Natural killer cell (primary cell): ENCODE data around the gene SCGN. TPM values are rescaled to one million over a fixed set of nuclear protein-coding genes. Genes with fewer than 3 reads are reported as not detected.

Source experiments
- ATAC-seq, 3 donors: fragments of 150-1000 bp in 2 of 3; fragments of 200-7000 bp in 1 of 3; cut with Tn5 transposase; 1 replicate in 1 of 3; 2 replicates in 2 of 3; pipeline ENCODE4 v1.10.0; 2021; ENCODE audit warnings: mild to moderate bottlenecking in 2 of 3, moderate library complexity in 2 of 3
- DNase-seq, 2 donors: peaks; one replicate each; pipeline versions ENCODE4 v3.0.0 to v3.0.0-alpha.2; 2013 to 2021; ENCODE audit warnings: mixed read lengths in 1 of 2
- H3K27ac ChIP-seq: one replicate; pipeline ENCODE4 v1.5.1; 2013; ENCODE audit warnings: mild to moderate bottlenecking, low read length
- H3K27me3 ChIP-seq: one replicate; pipeline ENCODE4 v1.6.1; 2013; ENCODE audit warnings: low read length; ENCODE audit not compliant: control insufficient read depth, insufficient read depth
- H3K36me3 ChIP-seq: one replicate; pipeline ENCODE4 v1.6.1; 2013; ENCODE audit warnings: low read length; ENCODE audit not compliant: control insufficient read depth, insufficient read depth
- H3K4me1 ChIP-seq: one replicate; pipeline ENCODE4 v1.6.1; 2013; ENCODE audit warnings: low read length; ENCODE audit not compliant: control insufficient read depth, insufficient read depth
- H3K4me3 ChIP-seq: one replicate; pipeline ENCODE4 v1.5.1; 2013; ENCODE audit warnings: low read length
- H3K9me3 ChIP-seq: one replicate; pipeline ENCODE4 v1.6.1; 2013; ENCODE audit warnings: low read length; ENCODE audit not compliant: control insufficient read depth, insufficient read depth
- H3K27ac Mint-ChIP-seq, 2 donors: one replicate each; pipeline ENCODE4 v1.8.0; 2022; ENCODE audit warnings: mild to moderate bottlenecking in 2 of 2, mixed read lengths in 2 of 2, moderate library complexity in 1 of 2
- H3K27me3 Mint-ChIP-seq, 2 donors: one replicate each; pipeline ENCODE4 v1.8.0; 2022; ENCODE audit warnings: low read depth in 2 of 2, mixed read lengths in 2 of 2
- H3K36me3 Mint-ChIP-seq: one replicate; pipeline ENCODE4 v1.8.0; 2022; ENCODE audit warnings: mixed read lengths
- H3K4me1 Mint-ChIP-seq, 2 donors: one replicate each; pipeline ENCODE4 v1.8.0; 2022; ENCODE audit warnings: mixed read lengths in 2 of 2
- H3K4me3 Mint-ChIP-seq: one replicate; pipeline ENCODE4 v1.8.0; 2022; ENCODE audit warnings: mild to moderate bottlenecking, moderate library complexity, mixed read lengths
- H3K9me3 Mint-ChIP-seq, 2 donors: one replicate each; pipeline ENCODE4 v1.8.0; 2022; ENCODE audit warnings: mixed read lengths in 2 of 2
- CTCF ChIP-seq: fragments of 200-600 bp; IDR thresholded peaks from one replicate; pipeline ENCODE4 v1.8.0; 2022; ENCODE audit warnings: antibody characterized with exemption
- WGBS: methylation state at CpG from one replicate; pipeline ENCODE4 v1.1.7; 2013; ENCODE audit warnings: missing lambda C conversion rate; ENCODE audit not compliant: insufficient coverage; 5-methylcytosine and 5-hydroxymethylcytosine counted together
- intact Hi-C: fragments of 100-400 bp; cut with micrococcal nuclease; formaldehyde crosslinking; loops from one replicate; pipeline ENCODE4 v1.14.2; 2022
- total RNA-seq, 4 donors: library from RNA; stranded (reverse); fragments of 120-200 nt in 1 of 4; gene quantifications; one replicate each; pipeline versions ENCODE4 v1.2.3 to v1.2.4, GENCODE V29; 2013 to 2022

The SCGN gene
- total RNA-seq, 3 donors from 2014 or later (not counting 1 experiment from before 2014, with no cell fraction given): not detected

GRCh38 chr6:25694366-25694765 lies 42.4 kb downstream of the SCGN start:
- Histone ChIP-seq H3K27me3 (peaks cover 2% of the 10 kb centered on the region), H3K27ac (no peak overlapping the region), H3K4me1 (no peaks in the 10 kb centered on the region), H3K4me3 (no peak overlapping the region), H3K36me3 (no peaks in the 10 kb centered on the region), H3K9me3 (no peaks in the 10 kb centered on the region)
- Mint-ChIP-seq H3K9me3 (no peaks in the 10 kb centered on the region), H3K4me1 (no peaks in the 10 kb centered on the region), H3K36me3 (no peaks in the 10 kb centered on the region), H3K27me3 (peaks cover 6 to 45% of the 10 kb centered on the region in 2 donors), H3K27ac (no peak overlapping the region), H3K4me3 (no peak overlapping the region)
- TF ChIP-seq CTCF: no peak
- no peak for DNase-seq
- intact Hi-C loops: no loop called here
- WGBS: 91% methylated on average over 4 of the region's 4 CpGs
- no peak for ATAC-seq

GRCh38 chr6:25695671-25696070 lies 43.7 kb downstream of the SCGN start:
- H3K4me1 Mint-ChIP-seq: no peaks in the 10 kb centered on the region

GRCh38 chr6:25697537-25698340 lies 45.7 kb downstream of the SCGN start:
- Mint-ChIP-seq H3K36me3 (no peaks in the 10 kb centered on the region), H3K4me1 (no peaks in the 10 kb centered on the region), H3K9me3 (no peaks in the 10 kb centered on the region), H3K27ac (no peak overlapping the region), H3K27me3 (peaks cover 3 to 48% of the 10 kb centered on the region in 2 donors), H3K4me3 (no peak overlapping the region)
- intact Hi-C loops: no loop called here
- TF ChIP-seq CTCF: no peak
- Histone ChIP-seq H3K36me3 (no peaks in the 10 kb centered on the region), H3K4me1 (no peaks in the 10 kb centered on the region), H3K27ac (no peak overlapping the region), H3K4me3 (no peak overlapping the region), H3K9me3 (no peaks in the 10 kb centered on the region), H3K27me3 (no peaks in the 10 kb centered on the region)
- ATAC-seq (no peak), DNase-seq (no peak)
- WGBS: 38% methylated on average over 1 of the region's 1 CpG

More at GRCh38 chr6:25695671-25696070, 43.7 kb downstream of the SCGN start:
- TF ChIP-seq CTCF: no peak
- Histone ChIP-seq H3K36me3 (no peaks in the 10 kb centered on the region), H3K27me3 (no peaks in the 10 kb centered on the region), H3K9me3 (no peaks in the 10 kb centered on the region), H3K27ac (no peak overlapping the region), H3K4me1 (no peaks in the 10 kb centered on the region), H3K4me3 (no peak overlapping the region)
- no peaks in the 10 kb centered on the region for H3K36me3 Mint-ChIP-seq
- peaks cover 6 to 42% of the 10 kb centered on the region in 2 donors for H3K27me3 Mint-ChIP-seq
- intact Hi-C loops: no loop called here
- no peaks in the 10 kb centered on the region for H3K9me3 Mint-ChIP-seq
- ATAC-seq (no peak), DNase-seq (no peak)
- no peak overlapping the region for H3K4me3 Mint-ChIP-seq
- H3K27ac Mint-ChIP-seq: no peak overlapping the region
- WGBS: 90% methylated on average over 2 of the region's 2 CpGs

- H3K36me3 ChIP-seq: no peaks in the 10 kb centered on the region
- Mint-ChIP-seq H3K27ac (no peak overlapping the region), H3K4me3 (no peak overlapping the region), H3K27me3 (peaks cover 3 to 51% of the 10 kb centered on the region in 2 donors), H3K36me3 (no peaks in the 10 kb centered on the region), H3K4me1 (no peaks in the 10 kb centered on the region), H3K9me3 (no peaks in the 10 kb centered on the region)
- TF ChIP-seq CTCF: no peak
- ATAC-seq (no peak), DNase-seq (no peak)
- intact Hi-C loops: no loop called here
- H3K9me3 ChIP-seq: no peaks in the 10 kb centered on the region
- H3K27ac ChIP-seq: no peak overlapping the region
- no peaks in the 10 kb centered on the region for H3K4me1 ChIP-seq
- WGBS: 16% methylated on average over 1 of the region's 3 CpGs
- H3K4me3 ChIP-seq: no peak overlapping the region
- H3K27me3 ChIP-seq: no peaks in the 10 kb centered on the region
These were observed 46.6 kb downstream of the SCGN start for GRCh38 chr6:25698631-25699030.
